Vagina (tissue), 2 donors: Measurements from ENCODE around the gene LAMB1.

Source experiments
- POLR2A ChIP-seq, 2 donors: fragments of 450-650 bp; IDR thresholded peaks; one replicate each; pipeline ENCODE4 v1.6.1; 2017; ENCODE audit warnings: antibody characterized with exemption in 2 of 2, mild to moderate bottlenecking in 2 of 2, moderate library complexity in 2 of 2
- TF ChIP-seq, protein P1 (sequence below), 3 experiments: fragments of 450-650 bp in 2 of 3; fragments of 200-600 bp in 1 of 3; sonication (generic) in 1 of 3; IDR thresholded peaks; one replicate each; pipeline ENCODE4 v1.5.1; 2017 to 2019; ENCODE audit warnings: antibody characterized with exemption in 3 of 3, mild to moderate bottlenecking in 2 of 3, moderate library complexity in 2 of 3

DNA sequence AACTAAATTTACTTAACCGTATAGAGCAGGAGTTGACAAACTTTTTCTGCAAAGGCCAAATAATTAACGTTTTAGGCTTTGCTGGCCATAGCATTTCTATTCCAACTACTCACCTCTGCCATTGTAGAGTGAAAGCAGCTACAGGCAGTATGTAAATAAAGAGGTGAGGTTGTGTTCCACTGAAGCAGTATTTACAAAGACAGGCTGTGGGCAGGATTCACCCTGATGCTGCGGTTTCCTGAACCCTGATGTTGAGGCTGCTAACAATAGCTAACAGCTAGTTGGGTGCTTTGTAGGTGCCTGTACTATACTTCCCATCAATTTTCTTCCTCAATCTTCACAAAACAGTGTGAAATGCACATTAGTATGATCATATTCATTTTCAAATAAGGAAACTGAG lies 47.0 kb upstream of the LAMB1 start:
- TF ChIP-seq, protein P1, sequence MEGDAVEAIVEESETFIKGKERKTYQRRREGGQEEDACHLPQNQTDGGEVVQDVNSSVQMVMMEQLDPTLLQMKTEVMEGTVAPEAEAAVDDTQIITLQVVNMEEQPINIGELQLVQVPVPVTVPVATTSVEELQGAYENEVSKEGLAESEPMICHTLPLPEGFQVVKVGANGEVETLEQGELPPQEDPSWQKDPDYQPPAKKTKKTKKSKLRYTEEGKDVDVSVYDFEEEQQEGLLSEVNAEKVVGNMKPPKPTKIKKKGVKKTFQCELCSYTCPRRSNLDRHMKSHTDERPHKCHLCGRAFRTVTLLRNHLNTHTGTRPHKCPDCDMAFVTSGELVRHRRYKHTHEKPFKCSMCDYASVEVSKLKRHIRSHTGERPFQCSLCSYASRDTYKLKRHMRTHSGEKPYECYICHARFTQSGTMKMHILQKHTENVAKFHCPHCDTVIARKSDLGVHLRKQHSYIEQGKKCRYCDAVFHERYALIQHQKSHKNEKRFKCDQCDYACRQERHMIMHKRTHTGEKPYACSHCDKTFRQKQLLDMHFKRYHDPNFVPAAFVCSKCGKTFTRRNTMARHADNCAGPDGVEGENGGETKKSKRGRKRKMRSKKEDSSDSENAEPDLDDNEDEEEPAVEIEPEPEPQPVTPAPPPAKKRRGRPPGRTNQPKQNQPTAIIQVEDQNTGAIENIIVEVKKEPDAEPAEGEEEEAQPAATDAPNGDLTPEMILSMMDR (IDR thresholded peaks at IDR 0.05) = no peak
- TF ChIP-seq POLR2A (IDR thresholded peaks at IDR 0.05) = no peak
